Upper lobe of left lung (tissue), 6 donors: ENCODE data around the gene VSTM4. TPM values are rescaled to one million over a fixed set of nuclear protein-coding genes. Genes with fewer than 3 reads are reported as not detected.

Experiments
- ATAC-seq, 2 donors: fragments of 200-7000 bp; cut with Tn5 transposase; one replicate each; pipeline ENCODE4 v1.9.1; 2022; ENCODE audit warnings: mild to moderate bottlenecking in 2 of 2, moderate library complexity in 2 of 2; ENCODE audit not compliant: low FRiP score in 2 of 2
- DNase-seq, 2 donors: peaks; one replicate each; pipeline ENCODE4 v3.0.0-alpha.2; 2019 to 2020
- H3K27ac ChIP-seq, 4 donors: fragments of 200-600 bp; sonication (generic); one replicate each; pipeline ENCODE4 v1.5.1; 2016 to 2019
- H3K27me3 ChIP-seq, 4 donors: fragments of 200-600 bp; sonication (generic); one replicate each; pipeline ENCODE4 v1.5.1; 2017 to 2019
- H3K36me3 ChIP-seq, 4 donors: fragments of 200-600 bp; sonication (generic); one replicate each; pipeline ENCODE4 v1.5.1; 2016 to 2019
- H3K4me1 ChIP-seq, 4 donors: fragments of 200-600 bp; sonication (generic); one replicate each; pipeline ENCODE4 v1.5.1; 2018 to 2019
- H3K4me3 ChIP-seq, 4 donors: fragments of 200-600 bp; sonication (generic); one replicate each; pipeline ENCODE4 v1.5.1; 2017 to 2019; ENCODE audit warnings: mild to moderate bottlenecking in 2 of 4, moderate library complexity in 1 of 4
- H3K9me3 ChIP-seq, 4 donors: fragments of 200-600 bp; sonication (generic); one replicate each; pipeline ENCODE4 v1.5.1; 2018 to 2019
- EP300 ChIP-seq, 4 donors: sonication (generic); formaldehyde crosslinking; IDR thresholded peaks; one replicate each; pipeline ENCODE4 v1.5.1; 2017; ENCODE audit warnings: antibody characterized with exemption in 4 of 4, control low read depth in 2 of 4
- POLR2A ChIP-seq, 4 donors: fragments of 450-650 bp; IDR thresholded peaks; one replicate each; pipeline ENCODE4 v1.5.1; 2016 to 2017; ENCODE audit warnings: antibody characterized with exemption in 4 of 4, mild to moderate bottlenecking in 2 of 4
- POLR2AphosphoS5 ChIP-seq, 2 donors: sonication (generic); formaldehyde crosslinking; IDR thresholded peaks; one replicate each; pipeline ENCODE4 v1.5.1; 2017; ENCODE audit warnings: antibody characterized with exemption in 2 of 2
- WGBS, 2 donors: methylation state at CpG; one replicate each; pipeline ENCODE4 v1.1.5; 2017 to 2018; 5-methylcytosine and 5-hydroxymethylcytosine counted together
- total RNA-seq, 6 donors: library from RNA; depleted of rRNA in 4 of 6; stranded (reverse); fragments of >200 nt in 4 of 6; gene quantifications; one replicate each; pipeline versions ENCODE4 v1.1.0 to v1.2.1, GENCODE V29; 2016 to 2021
- TF ChIP-seq, protein P1 (sequence below), 6 experiments: fragments of 450-650 bp in 4 of 6; fragments of 200-600 bp in 2 of 6; sonication (generic) in 2 of 6; IDR thresholded peaks; one replicate each; pipeline ENCODE4 v1.5.1; 2016 to 2019; ENCODE audit warnings: antibody characterized with exemption in 6 of 6
- donor health status: DM: no; HTN: no; CAD: no; lungs with moderate emphysema.
- donor health status: DM: no; HTN: yes; CAD: no; lungs with severe emphysema.

The VSTM4 gene
- total RNA-seq, 6 donors from 2014 or later, result 8.5 to 24.3 (median 13.2) TPM

DNA sequence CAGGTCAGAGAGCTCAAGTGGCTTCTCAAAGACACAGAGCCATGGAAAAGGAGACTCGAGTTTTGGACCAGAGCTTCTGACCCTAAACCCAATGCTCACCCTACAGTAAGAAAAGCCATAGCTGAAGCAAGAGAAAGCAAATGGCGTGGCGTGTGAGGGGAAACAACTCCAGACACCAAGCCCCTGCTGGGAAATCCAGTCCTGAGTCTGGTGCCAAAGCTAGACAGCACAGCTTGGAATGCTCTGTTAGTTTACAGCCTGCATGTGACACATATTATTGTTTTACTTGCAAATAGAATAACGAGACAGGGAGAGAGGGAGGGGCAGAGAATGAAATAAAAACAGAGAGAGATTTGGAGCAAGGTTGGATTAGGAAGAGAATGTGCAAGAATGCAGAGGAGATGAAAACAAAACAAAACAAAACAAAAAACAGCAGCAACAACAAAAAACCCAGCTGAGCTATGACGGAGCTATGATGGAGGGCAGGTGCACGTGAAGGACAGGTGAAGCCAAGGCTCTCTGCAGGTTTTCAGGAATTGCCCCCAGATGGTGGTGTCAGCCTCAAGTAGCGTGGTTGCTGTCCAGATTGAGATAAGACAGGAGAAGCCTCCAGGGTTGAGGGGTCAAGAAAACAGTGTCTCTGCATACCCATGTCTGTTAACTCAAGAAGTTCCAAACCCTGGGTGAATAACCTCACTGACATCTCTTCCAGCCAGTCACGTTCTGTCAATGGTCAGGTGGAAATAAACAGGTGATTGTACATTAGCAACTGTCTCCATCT lies 105.9 kb downstream of the VSTM4 start:
- no peak for TF ChIP-seq POLR2A (IDR thresholded peaks at IDR 0.05)
- TF ChIP-seq, protein P1, sequence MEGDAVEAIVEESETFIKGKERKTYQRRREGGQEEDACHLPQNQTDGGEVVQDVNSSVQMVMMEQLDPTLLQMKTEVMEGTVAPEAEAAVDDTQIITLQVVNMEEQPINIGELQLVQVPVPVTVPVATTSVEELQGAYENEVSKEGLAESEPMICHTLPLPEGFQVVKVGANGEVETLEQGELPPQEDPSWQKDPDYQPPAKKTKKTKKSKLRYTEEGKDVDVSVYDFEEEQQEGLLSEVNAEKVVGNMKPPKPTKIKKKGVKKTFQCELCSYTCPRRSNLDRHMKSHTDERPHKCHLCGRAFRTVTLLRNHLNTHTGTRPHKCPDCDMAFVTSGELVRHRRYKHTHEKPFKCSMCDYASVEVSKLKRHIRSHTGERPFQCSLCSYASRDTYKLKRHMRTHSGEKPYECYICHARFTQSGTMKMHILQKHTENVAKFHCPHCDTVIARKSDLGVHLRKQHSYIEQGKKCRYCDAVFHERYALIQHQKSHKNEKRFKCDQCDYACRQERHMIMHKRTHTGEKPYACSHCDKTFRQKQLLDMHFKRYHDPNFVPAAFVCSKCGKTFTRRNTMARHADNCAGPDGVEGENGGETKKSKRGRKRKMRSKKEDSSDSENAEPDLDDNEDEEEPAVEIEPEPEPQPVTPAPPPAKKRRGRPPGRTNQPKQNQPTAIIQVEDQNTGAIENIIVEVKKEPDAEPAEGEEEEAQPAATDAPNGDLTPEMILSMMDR (IDR thresholded peaks at IDR 0.05), result no peak
- no peak for TF ChIP-seq POLR2AphosphoS5 (IDR thresholded peaks at IDR 0.05)
- TF ChIP-seq EP300 (IDR thresholded peaks at IDR 0.05), result no peak
- 54 to 60% methylated on average over 8 of the region's 8 CpGs for WGBS, 2 donors
- H3K27me3 ChIP-seq, result no peaks in the 10 kb centered on the region
- H3K9me3 ChIP-seq, result no peaks in the 10 kb centered on the region
- no peak overlapping the region for H3K27ac ChIP-seq
- no peak for DNase-seq
- peak in 1 of 2 donors; percentile 5 for ATAC-seq
- no peak overlapping the region for H3K4me3 ChIP-seq
- peaks cover 0 to 10% (median 6%) of the 10 kb centered on the region in 4 donors for H3K4me1 ChIP-seq
- H3K36me3 ChIP-seq, result no peaks in the 10 kb centered on the region

DNA sequence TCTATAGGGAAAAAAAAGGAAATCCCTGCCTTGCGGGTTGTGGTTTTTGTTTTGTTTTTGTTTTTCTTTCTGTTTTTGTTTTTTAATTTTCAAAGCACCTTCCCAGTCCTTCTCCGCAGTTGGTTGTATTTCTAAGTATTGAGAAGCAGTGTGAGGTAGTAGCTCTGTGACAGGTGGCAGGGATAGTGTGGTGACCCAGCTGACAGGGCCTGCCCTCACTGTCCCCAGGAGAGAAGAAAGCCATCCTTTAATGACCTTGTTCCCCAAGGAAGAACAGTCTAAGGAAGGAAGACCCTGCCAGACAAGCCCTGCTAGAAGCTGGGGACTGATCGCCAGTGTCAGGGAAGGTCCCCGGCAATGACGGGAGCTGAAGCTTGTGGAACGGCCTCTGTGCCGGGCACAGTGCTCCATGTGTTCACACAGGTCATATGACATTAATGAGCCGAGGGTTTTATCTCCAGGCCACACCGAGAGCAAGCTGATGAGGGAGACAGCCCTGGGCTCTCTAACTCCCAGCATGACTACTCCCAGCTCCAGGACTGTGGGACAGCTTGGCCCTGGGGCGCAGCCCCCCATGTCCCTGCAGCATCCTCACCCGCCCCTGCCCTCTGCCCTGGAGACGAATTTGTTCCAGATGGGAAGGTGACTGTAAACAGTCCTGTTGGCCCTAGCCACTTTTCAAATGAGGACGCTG lies 106.7 kb downstream of the VSTM4 start:
- H3K36me3 ChIP-seq, result no peaks in the 10 kb centered on the region
- no peak overlapping the region for H3K4me3 ChIP-seq
- H3K4me1 ChIP-seq, result peaks cover 0 to 7% (median 3%) of the 10 kb centered on the region in 4 donors
- no peaks in the 10 kb centered on the region for H3K27me3 ChIP-seq
- 74 to 83% methylated on average over 12 of the region's 13 CpGs for WGBS, 2 donors
- TF ChIP-seq EP300 (IDR thresholded peaks at IDR 0.05) (no peak), POLR2AphosphoS5 (IDR thresholded peaks at IDR 0.05) (no peak), POLR2A (IDR thresholded peaks at IDR 0.05) (no peak)
- TF ChIP-seq, protein P1 (IDR thresholded peaks at IDR 0.05), result no peak
- ATAC-seq, result peak; percentile 12 to 41
- DNase-seq, result peak in 1 of 2 donors; percentile 50
- peak overlapping the region in 1 of 4 donors; percentile 11 for H3K27ac ChIP-seq
- H3K9me3 ChIP-seq, result no peaks in the 10 kb centered on the region

DNA sequence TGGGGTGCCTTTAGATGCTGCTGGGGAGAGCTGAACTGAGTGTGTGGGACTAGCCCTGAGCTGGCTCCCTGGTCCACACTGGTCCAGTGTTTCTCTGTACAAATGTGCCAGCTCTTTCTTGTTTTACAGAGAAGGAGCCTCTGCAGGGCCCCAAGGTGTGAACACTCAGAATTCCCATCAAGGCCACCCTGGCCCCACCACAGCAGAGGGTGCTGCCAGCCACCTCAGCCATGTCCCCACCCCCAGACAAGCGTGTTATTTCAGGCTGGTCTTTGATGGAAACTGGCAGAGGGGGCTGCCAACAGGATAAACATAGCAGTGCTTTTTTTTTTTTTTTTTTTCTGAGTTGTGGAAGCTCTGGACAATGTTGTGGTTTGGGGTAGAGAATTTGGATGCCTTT lies 107.2 kb downstream of the VSTM4 start:
- 43 to 44% methylated on average over 1 of the region's 1 CpG for WGBS, 2 donors

DNA sequence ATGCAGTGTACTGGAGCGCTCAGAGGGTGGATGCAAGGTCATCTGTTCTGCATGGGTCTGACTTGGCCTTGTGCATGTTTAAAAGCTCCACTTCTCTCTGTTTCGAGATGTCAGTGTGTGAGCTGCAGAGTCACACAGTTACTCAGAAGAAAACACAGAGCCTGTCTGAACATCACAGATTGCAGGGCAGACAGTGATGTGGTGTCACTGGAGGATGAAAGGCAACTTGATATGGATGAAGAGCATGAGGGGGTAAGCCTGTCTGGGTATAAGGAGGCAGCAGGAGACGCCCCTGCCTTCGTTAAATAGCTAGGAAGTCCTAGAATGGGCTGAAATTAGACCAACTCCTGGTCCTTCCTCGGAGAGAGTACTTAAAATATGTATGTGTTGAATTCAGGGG lies 108.2 kb downstream of the VSTM4 start:
- no peaks in the 10 kb centered on the region for H3K27me3 ChIP-seq
- no peaks in the 10 kb centered on the region for H3K36me3 ChIP-seq
- H3K4me1 ChIP-seq, result peaks cover 0 to 3% (median 1%) of the 10 kb centered on the region in 4 donors
- H3K4me3 ChIP-seq, result no peak overlapping the region
- ATAC-seq, result no peak
- H3K9me3 ChIP-seq, result no peaks in the 10 kb centered on the region
- 63 to 70% methylated on average over 5 of the region's 5 CpGs for WGBS, 2 donors
- no peak for DNase-seq
- H3K27ac ChIP-seq, result no peak overlapping the region
- TF ChIP-seq POLR2A (IDR thresholded peaks at IDR 0.05) (no peak), EP300 (IDR thresholded peaks at IDR 0.05) (no peak), POLR2AphosphoS5 (IDR thresholded peaks at IDR 0.05) (no peak)
- TF ChIP-seq, protein P1 (IDR thresholded peaks at IDR 0.05), result no peak

More for the DNA sequence above, 107.2 kb downstream of the VSTM4 start:
- Histone ChIP-seq H3K9me3 (no peaks in the 10 kb centered on the region), H3K27ac (peak overlapping the region in 1 of 4 donors; percentile 11), H3K27me3 (no peaks in the 10 kb centered on the region), H3K4me1 (peaks cover 0 to 3% (median 1%) of the 10 kb centered on the region in 4 donors), H3K4me3 (no peak overlapping the region), H3K36me3 (no peaks in the 10 kb centered on the region)
- ATAC-seq (peak in 1 of 2 donors; percentile 16), DNase-seq (no peak)
- TF ChIP-seq POLR2AphosphoS5 (IDR thresholded peaks at IDR 0.05) (no peak), POLR2A (IDR thresholded peaks at IDR 0.05) (no peak), EP300 (IDR thresholded peaks at IDR 0.05) (no peak)
- TF ChIP-seq, protein P1 (IDR thresholded peaks at IDR 0.05), result no peak
